ELF-1 (cell line): ENCODE data around the gene BABAM2.

Source experiments
- DNase-seq: peaks from one replicate; pipeline ENCODE4 v3.0.0-alpha.2; 2016; ENCODE audit warnings: low read depth, low spot score

Gene BABAM2

DNA sequence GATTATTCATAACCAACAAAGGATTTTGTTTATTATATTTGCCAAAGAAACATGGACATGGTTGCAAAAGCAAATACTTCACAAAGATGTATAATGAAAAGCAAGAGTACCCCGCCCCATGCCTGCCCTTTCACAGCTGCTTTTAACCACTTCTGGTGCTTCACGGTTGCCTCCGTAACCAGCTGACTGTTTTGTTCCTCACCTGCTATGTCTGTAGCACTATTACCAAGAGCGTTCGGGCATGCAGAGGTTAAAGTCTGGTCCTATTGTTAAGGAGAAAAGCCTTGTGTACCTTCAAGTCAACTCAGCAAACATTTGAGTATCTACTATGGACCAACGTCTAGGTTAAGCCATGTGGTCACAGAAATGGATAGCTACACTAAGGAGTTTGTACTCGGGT lies 386.9 kb downstream of the BABAM2 start:
- no peak for DNase-seq

DNA sequence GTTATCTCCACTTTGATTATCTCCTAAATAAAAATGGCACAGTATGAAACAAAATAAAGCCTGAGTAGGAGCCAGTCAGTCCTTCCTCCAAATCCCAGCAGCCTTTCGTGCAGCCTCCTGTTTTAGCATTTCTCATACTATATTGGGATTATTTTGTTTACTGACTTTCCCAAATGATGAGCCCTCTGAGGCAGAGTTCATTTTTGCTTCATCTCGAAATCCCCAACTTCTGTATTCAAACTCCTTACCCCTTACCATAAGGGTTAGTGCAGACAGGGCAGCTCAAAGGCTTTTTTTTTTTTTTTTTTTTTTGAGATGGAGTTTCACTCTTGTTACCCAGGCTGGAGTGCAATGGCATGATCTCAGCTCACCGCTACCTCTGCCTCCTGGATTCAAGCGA lies 388.8 kb downstream of the BABAM2 start:
- no peak for DNase-seq

- DNase-seq = no peak
Observed at GRCh38 chr2:28280619-28281018, 390.1 kb downstream of the BABAM2 start.

GRCh38 chr2:28281739-28282138 lies 391.2 kb downstream of the BABAM2 start:
- no peak for DNase-seq

DNA sequence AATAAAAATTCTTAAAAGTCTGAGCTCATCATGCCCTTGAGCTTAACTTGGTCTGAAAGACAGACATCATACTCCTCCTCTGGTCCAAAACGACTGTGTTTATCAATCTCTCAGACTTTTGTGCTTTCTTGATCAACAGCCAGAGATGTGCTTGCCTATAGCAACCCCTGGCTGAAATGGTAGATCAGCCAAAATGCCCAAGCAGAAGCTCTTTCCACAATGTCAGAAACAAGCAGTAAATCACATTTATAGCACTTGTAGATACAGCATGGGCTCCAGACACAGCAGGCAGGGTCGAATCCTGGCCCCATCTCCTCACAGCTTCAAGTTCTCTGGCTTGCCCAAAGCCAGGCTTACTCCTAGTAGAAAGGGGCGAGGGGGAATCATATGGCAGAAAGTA lies 391.7 kb downstream of the BABAM2 start:
- DNase-seq = no peak

DNA sequence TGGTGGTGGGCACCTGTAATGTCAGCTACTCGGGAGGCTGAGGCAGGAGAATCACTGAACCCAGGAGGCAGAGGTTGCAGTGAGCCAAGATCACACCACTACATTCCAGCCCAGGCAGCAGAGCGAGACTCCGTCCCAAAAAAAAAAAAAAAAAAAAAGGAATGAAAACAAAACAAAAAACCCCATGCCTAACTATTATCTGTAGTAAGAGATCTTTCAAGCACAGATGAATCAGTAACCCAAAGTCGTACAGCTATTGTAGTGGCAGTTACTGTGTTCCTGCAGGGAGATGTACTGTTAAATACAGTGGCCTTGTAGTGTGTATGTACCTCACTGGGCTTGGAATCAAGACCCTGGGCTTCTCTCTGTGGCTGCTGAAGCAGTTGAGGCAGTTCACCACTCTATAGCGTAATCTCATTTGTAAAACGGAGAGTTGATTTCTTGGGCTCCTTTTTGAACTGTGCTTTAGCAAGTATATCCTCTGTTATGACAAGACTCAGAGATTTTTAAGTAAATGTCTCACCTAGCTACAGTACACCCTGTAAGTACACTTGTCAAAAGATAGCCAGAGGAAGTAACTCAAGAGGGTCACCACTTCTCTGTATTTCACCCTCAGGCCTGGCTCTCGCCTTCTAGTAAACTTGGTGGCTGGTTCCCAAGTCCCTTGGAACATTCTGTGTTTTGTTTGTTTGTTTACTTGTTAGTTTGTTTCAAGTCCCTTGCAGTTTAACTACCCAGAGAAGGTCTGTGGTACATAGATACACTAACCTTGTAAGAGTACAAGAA lies 392.5 kb downstream of the BABAM2 start:
- DNase-seq = no peak

- no peak for DNase-seq
Observed at GRCh38 chr2:28283861-28284260, 393.3 kb downstream of the BABAM2 start.

DNA sequence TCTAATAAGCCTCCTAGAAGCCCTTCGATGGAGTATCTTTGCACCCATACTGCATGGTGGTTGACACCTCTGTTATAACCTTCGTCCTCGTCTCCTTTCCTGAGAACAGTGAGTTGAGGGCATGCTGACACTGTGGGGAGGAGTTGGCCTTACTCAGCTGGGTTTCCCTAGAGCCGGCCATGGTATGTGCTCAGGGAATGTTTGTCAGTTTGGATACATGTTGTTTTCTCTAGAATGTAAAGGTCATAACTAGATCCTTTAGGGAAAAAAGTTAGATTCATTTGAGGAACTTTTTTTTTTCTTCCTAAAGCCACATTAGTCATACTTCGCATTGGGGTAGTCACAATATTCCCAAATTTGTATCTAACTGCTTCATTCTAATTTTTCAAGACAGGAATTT lies 396.1 kb downstream of the BABAM2 start:
- DNase-seq = no peak

DNA sequence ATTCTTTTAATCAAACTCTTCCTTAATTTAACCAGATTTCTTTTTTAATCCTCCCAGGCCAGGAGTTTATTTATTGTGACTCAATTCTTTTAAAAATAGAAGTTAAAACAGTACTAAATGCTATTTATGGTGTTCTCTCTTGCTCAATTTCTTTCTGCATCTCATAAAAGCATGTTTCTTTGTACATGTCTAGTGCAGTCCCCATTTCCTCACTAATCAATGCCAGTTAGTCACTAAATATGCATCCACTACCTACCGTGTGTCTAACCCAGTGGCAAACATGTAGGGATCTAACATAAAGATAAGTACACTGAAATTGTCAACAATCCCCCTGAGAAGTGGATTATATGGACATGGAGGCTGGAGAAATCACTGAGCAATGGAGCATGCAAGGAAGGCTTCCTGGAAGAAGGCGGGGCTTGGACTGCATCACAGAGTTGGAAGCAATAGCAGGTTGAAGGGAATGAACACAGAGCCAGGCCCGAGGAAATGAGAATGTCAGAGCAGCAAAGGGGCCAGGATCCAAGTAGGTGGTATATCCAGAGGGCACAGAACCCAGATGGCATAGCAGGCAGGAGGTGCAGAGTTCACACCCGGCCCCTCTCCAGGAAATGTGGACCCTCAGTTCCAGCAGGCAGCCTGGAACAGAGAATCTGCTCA lies 396.9 kb downstream of the BABAM2 start:
- no peak for DNase-seq

- DNase-seq = no peak
Observed at GRCh38 chr2:28288620-28289019, 398.1 kb downstream of the BABAM2 start.

- no peak for DNase-seq
Observed at GRCh38 chr2:28291811-28292440, 401.4 kb downstream of the BABAM2 start.

DNA sequence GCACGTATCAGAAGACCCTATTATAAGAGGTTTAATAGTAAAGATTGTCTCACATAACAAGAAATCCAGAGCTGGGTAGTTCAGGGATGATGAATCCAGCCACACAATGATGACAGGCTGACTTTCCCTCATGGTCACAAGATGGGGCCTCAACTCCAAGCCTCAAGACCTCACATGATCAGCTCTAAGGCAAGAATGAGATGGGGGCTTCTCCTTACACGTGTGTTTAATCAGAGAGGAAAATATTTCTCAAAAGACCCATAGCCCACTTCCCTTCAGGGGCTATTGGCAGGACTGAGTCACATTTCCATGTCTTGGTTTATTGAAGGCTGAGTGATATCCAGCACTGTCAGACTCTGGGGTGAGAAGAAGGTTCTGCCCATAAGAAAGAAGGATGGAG lies 402.0 kb downstream of the BABAM2 start:
- no peak for DNase-seq

- no peak for DNase-seq
Observed at GRCh38 chr2:28293416-28293815, 402.9 kb downstream of the BABAM2 start.

DNA sequence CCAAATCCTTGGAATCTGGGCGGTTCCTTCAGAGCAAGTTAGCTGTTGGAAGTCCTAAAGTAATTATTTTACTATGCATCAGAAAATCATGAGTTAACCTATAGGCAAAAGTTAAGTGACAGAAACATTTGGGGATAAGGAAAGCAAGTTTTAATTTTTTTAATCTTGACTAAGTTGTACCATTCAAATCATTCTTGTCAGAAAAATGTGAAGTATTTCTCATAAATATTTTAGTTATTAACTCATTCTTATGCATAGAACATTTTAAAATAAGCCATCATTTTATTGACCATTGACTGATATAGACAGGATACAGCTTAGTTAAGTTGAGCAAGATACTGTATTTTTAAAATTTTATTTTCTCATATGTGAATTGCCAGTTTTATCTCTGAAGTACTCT lies 403.9 kb downstream of the BABAM2 start:
- DNase-seq = no peak

DNA sequence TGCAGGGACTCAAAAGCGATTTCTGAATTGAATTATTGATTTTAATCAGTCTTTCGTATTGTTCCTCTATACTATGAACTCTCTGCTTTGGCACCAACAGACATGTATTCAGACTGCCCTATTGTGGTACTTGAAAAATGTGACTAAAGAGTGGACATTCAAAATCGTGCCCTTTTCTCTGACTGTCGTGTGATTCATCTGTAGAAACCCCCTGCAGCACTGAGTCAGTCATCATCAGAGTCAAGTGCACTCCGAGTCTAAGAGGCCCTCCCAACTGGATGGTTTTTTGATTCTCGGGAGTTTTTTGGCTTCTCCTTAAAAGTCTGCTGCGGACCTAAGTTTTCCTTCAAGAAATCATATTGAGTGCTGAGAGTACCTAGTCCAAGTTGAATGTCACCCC lies 405.7 kb downstream of the BABAM2 start:
- DNase-seq = no peak

DNA sequence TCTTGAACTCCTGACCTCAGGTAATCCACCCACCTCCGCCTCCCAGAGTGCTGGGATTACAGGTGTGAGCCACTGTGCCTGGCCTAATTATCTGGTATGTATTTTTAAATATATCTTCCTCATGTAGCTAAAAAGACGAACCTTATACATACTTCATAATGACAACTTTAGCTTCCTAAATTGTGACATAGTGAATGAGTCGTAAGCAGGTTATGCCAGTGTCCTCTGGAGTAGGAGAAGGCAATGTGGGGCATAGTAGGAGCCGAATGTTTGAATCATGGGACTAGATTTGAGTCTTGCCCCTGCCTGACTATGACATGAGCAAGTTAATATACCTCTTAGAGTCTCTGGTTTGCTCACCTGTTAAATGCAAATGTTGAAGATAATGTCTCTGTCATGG lies 406.4 kb downstream of the BABAM2 start:
- no peak for DNase-seq

DNA sequence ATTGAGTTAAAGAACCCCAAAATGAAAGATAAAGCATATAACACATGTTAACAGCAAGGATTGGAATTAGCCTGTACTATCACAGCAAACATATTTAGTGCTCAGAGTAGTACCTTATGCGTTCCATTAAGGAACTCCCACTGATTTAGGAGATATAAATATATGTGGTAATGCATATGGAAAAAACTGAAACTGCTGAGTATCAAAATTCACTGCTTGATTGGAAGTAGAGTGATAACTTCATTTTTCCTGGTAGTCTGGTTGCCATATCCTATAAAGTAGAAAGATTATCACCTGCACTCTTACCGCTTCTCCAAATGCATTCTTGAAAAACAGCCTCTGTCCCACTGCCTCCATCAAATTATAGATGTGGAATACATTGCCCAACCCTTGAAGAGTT lies 407.0 kb downstream of the BABAM2 start:
- DNase-seq = no peak

- no peak for DNase-seq
Observed at GRCh38 chr2:28298406-28298805, 407.9 kb downstream of the BABAM2 start.

GRCh38 chr2:28300485-28301341 lies 410.2 kb downstream of the BABAM2 start:
- DNase-seq = no peak

GRCh38 chr2:28305202-28305601 lies 414.7 kb downstream of the BABAM2 start:
- no peak for DNase-seq

DNA sequence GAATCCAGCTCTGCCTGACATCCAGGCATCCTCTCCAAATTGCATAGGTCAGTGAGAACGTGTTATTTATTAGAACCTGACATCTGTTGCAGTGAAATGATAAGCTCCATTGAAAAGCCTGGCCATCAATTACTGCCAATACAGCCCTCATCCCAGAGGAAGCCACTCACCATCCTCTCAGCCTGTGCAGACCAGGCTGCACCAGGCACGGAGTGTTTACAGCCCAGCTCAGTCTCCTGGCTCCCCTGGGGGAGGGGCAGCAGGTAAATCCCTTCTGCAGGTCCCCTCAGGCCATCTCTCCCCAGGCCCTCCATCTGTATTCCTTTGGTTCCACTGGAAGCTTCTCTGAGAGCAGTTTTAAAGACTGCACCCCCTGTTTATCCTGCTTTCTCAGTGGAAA lies 419.6 kb downstream of the BABAM2 start:
- peak; percentile 73 for DNase-seq

- no peak for DNase-seq
Observed at GRCh38 chr2:28311660-28312249, 421.2 kb downstream of the BABAM2 start.
